Measurements from ENCODE around the gene ST6GAL1. TPM values are rescaled to one million over a fixed set of nuclear protein-coding genes. Genes with fewer than 3 reads are reported as not detected.

Gene ST6GAL1
- total and polyA plus RNA-seq, 10 of the 15 experiments (the other 5 are each of a cell fraction or from before 2014, with no cell fraction given) = 74.2 to 248 (median 149) TPM

DNA sequence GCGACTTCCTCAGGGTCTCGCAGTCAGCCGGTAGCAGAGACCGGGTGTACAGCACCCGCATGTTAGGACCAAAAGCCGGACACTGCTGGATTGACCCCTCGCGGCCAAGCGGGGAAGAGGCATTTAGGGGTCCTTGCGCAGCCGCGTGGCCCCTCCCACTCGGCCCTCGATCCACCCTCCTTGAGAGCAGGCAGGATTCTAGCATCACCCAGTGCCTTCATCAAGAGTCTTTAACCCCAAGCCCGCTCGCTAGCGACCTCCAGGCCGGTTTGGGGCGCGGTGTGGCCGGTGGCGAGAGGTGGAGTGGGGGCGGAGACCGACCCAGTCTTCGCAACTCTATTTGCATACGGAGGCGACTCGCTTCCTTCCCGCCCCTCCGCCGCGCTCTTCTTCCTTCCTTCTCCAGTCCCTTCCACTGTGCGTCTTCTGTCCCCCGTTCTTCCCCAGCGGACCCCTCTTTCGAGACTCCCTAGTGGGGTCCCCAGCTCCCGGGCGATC, at the start of gene ST6GAL1 (continued):
- no peak for TF ChIP-seq ZNF384 (IDR thresholded peaks at IDR 0.05; ENCODE audit: borderline replicate concordance, low read depth, low read length)
- TF ChIP-seq SUPT20H (IDR thresholded peaks at IDR 0.05; ENCODE audit: borderline replicate concordance, control insufficient read depth, low read depth, low read length) = no peak
- no peak for TF ChIP-seq MTA2 (IDR thresholded peaks at IDR 0.05; ENCODE audit: low read depth)
- no peak for TF ChIP-seq IRF4 (IDR thresholded peaks at IDR 0.05; ENCODE audit: low read depth, low read length)

DNA sequence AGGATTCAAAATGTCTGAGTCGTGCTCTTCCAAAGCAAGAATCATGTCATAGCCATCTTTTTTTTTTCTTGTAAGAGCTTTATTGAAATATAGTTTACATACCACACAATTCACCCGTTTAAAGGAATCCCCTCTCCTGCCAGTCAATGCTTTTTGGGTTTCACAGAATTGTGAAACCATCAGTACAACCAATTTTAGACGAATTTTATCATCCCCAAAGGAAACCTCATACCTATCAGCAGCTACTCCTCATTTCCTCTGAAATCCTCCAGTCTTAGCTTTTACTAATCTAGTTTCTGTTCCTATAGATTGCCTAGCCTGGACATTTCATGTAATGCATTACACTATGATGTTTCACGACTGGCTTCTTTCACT, 48.2 kb upstream of the ST6GAL1 start:
- H3K27ac ChIP-seq (ENCODE audit: control insufficient read depth, insufficient read depth) = no peak overlapping the region
- H3K9ac ChIP-seq (ENCODE audit: control insufficient read depth, insufficient read depth, low read length) = no peak overlapping the region
- ATAC-seq (no peak), FAIRE-seq (no peak), DNase-seq (ENCODE audit: low read depth, low spot score) (no peak)
- ChIA-PET CTCF (interaction anchor here (1.0 kb wide), 2 partner anchors 60 to 283 kb away, joined by 3 read pairs; no protein-coding TSS in a partner anchor), SMC1A (ENCODE audit: uncharacterized antibody, unreplicated experiment) (interaction anchor here (1.2 kb wide), 1 partner anchor 51 kb away, joined by 3 read pairs; no protein-coding TSS in a partner anchor), POLR2A (interaction anchor here (0.6 kb wide), 2 partner anchors 80 to 82 kb away, joined by 3 read pairs; no protein-coding TSS in a partner anchor), RAD21 (ENCODE audit: unreplicated experiment) (no interaction called here)
- H3K4me2 ChIP-seq (ENCODE audit: control insufficient read depth, insufficient read depth) = no peak overlapping the region
- H3K4me1 ChIP-seq (ENCODE audit: control insufficient read depth, insufficient read depth, low read length) = no peaks in the 10 kb centered on the region
- no peaks in the 10 kb centered on the region for H3K79me2 ChIP-seq (ENCODE audit: control insufficient read depth, insufficient read depth, low read length)
- no peaks in the 10 kb centered on the region for H3K9me3 ChIP-seq (replicated peaks; ENCODE audit: control insufficient read depth, insufficient read depth, low read length)
- intact Hi-C loops (cut with micrococcal nuclease; ENCODE audit: unreplicated experiment) (no loop called here), in situ Hi-C loops (cut with MboI) (no loop called here)
- no peaks in the 10 kb centered on the region for H4K20me1 ChIP-seq (ENCODE audit: control insufficient read depth, insufficient read depth)
- 18% methylated on average over 4 of the region's 4 CpGs for WGBS (ENCODE audit: insufficient coverage, insufficient replicate concordance, low lambda C conversion rate, missing lambda C conversion rate)
- H3K27me3 ChIP-seq (replicated peaks in 1 of 2; ENCODE audit: control insufficient read depth in 2 of 2, insufficient read depth in 2 of 2, low read length in 1 of 2) = no peaks in the 10 kb centered on the region; a peak in 1 of 4 replicates
- H2AFZ ChIP-seq (ENCODE audit: control insufficient read depth, low read depth, low read length) = no peak overlapping the region
- no peaks in the 10 kb centered on the region for H3K36me3 ChIP-seq (ENCODE audit: control insufficient read depth in 2 of 2, insufficient read depth in 2 of 2, low read length in 1 of 2)
- no peak overlapping the region for H3K4me3 ChIP-seq
- BruUV-seq (replicated peaks) = no TSS peak
- TF ChIP-seq POU2F2 (IDR thresholded peaks at IDR 0.05; ENCODE audit: borderline replicate concordance, low read depth, low read length) (no peak), TCF3 (IDR thresholded peaks at IDR 0.05; ENCODE audit: borderline replicate concordance, insufficient read depth, low read depth, low read length) (no peak), LARP7 (IDR thresholded peaks at IDR 0.05) (no peak), NR2C1 (IDR thresholded peaks at IDR 0.05) (no peak), KAT2A (conservative IDR thresholded peaks at IDR 0.05; ENCODE audit: control insufficient read depth, low read depth, low read length) (no peak), BMI1 (IDR thresholded peaks at IDR 0.05; ENCODE audit: borderline replicate concordance) (no peak), SMC3 (IDR thresholded peaks at IDR 0.05; ENCODE audit: borderline replicate concordance, low read length) (no peak), MEF2B (IDR thresholded peaks at IDR 0.05; ENCODE audit: partially characterized antibody, poor library complexity, severe bottlenecking) (no peak), HDGF (IDR thresholded peaks at IDR 0.05) (no peak)
- TF ChIP-seq, protein P1, sequence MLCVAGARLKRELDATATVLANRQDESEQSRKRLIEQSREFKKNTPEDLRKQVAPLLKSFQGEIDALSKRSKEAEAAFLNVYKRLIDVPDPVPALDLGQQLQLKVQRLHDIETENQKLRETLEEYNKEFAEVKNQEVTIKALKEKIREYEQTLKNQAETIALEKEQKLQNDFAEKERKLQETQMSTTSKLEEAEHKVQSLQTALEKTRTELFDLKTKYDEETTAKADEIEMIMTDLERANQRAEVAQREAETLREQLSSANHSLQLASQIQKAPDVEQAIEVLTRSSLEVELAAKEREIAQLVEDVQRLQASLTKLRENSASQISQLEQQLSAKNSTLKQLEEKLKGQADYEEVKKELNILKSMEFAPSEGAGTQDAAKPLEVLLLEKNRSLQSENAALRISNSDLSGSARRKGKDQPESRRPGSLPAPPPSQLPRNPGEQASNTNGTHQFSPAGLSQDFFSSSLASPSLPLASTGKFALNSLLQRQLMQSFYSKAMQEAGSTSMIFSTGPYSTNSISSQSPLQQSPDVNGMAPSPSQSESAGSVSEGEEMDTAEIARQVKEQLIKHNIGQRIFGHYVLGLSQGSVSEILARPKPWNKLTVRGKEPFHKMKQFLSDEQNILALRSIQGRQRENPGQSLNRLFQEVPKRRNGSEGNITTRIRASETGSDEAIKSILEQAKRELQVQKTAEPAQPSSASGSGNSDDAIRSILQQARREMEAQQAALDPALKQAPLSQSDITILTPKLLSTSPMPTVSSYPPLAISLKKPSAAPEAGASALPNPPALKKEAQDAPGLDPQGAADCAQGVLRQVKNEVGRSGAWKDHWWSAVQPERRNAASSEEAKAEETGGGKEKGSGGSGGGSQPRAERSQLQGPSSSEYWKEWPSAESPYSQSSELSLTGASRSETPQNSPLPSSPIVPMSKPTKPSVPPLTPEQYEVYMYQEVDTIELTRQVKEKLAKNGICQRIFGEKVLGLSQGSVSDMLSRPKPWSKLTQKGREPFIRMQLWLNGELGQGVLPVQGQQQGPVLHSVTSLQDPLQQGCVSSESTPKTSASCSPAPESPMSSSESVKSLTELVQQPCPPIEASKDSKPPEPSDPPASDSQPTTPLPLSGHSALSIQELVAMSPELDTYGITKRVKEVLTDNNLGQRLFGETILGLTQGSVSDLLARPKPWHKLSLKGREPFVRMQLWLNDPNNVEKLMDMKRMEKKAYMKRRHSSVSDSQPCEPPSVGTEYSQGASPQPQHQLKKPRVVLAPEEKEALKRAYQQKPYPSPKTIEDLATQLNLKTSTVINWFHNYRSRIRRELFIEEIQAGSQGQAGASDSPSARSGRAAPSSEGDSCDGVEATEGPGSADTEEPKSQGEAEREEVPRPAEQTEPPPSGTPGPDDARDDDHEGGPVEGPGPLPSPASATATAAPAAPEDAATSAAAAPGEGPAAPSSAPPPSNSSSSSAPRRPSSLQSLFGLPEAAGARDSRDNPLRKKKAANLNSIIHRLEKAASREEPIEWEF (IDR thresholded peaks at IDR 0.05; ENCODE audit: insufficient replicate concordance, low read depth, low read length) = no peak
- TF ChIP-seq, protein P2, sequence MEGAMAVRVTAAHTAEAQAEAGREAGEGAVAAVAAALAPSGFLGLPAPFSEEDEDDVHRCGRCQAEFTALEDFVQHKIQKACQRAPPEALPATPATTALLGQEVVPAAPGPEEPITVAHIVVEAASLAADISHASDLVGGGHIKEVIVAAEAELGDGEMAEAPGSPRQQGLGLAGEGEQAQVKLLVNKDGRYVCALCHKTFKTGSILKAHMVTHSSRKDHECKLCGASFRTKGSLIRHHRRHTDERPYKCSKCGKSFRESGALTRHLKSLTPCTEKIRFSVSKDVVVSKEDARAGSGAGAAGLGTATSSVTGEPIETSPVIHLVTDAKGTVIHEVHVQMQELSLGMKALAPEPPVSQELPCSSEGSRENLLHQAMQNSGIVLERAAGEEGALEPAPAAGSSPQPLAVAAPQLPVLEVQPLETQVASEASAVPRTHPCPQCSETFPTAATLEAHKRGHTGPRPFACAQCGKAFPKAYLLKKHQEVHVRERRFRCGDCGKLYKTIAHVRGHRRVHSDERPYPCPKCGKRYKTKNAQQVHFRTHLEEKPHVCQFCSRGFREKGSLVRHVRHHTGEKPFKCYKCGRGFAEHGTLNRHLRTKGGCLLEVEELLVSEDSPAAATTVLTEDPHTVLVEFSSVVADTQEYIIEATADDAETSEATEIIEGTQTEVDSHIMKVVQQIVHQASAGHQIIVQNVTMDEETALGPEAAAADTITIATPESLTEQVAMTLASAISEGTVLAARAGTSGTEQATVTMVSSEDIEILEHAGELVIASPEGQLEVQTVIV (IDR thresholded peaks at IDR 0.05; ENCODE audit: borderline replicate concordance, partially characterized antibody) = no peak

Measured in GM12878 (cell line).